ENCODE results near the gene IGSF8.
"Not testable (repeated sequence)": the region's sequence is repeated elsewhere in the genome, so short reads cannot be mapped to it uniquely, and the experiment has no call there.

IGSF8 gene

DNA sequence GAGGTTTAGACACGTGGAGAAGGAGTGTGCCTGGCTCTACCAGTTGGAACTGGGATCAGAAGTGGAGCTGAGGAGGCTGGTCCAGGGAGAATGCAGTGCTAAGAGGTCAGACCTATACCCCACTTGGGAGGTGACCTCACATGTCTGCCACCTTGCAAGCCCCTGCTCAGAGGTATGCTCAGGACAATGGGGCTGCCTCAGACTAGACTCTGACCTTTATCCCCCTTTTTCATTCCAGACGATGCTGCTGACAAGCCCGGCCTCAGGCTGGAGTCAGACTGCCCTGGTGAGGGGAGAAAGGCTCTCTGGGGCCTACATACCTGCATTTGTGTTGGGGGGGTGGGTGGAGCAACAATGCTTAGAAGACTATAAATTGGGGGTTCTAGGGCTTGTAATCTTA, 33.7 kb downstream of the IGSF8 start:
- no peak for DNase-seq (ENCODE audit: low spot score)

DNA sequence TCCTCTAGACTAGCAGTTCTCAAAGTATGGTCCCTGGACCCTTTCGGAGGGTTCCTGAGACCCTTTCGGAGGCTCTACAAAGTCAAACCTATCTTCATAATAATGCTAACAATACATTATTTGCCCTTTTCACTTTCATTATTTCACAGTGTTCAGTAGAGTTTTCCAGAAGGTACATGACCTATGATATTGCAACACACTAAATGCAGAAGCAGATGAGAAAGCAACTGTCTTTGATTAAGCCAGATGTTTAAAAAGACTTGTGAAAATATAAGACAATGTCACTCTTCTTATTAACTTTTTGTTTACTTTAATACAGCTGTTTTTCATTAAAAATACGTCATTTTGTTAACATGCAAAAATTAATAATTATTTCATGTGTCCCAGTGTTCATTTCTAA, 34.3 kb downstream of the IGSF8 start:
- DNase-seq (ENCODE audit: low spot score): no peak

DNA sequence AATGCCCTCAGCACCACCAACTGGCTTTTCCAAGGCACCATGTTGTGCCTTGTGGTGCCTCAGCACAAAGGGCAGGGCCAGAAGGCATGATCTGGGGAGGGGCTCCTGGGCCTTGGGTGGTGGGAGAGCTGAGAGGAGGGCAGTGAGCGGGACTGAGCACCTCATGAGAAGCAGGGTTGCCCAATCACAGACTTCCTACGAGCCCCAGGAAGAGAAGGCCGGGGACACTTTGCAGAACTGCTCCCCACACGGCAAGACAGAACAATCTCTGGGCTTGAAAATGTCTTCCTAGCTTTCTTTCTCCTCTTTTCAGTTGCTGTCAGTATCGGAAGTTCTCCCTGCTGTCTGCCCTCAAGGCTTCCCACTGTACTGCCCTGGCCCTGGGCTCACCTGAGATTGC, 35.2 kb downstream of the IGSF8 start:
- no peak for DNase-seq (ENCODE audit: low spot score)

DNA sequence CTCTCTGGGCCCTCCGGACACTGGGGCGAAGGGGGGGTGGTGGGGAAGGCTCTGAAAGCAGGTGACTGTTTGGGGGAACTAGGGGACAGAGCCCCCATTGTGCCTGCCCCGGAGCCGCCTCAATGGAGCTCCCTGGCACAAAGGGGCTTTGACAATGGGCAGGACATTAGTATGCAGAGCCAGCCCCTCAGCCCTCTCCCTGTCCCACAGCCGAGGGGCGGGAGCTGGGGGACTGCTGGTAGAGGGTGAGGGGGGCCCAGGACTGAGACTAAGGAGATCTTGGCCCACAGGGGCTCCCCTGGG, 36.2 kb downstream of the IGSF8 start:
- DNase-seq (ENCODE audit: low spot score): no peak

DNA sequence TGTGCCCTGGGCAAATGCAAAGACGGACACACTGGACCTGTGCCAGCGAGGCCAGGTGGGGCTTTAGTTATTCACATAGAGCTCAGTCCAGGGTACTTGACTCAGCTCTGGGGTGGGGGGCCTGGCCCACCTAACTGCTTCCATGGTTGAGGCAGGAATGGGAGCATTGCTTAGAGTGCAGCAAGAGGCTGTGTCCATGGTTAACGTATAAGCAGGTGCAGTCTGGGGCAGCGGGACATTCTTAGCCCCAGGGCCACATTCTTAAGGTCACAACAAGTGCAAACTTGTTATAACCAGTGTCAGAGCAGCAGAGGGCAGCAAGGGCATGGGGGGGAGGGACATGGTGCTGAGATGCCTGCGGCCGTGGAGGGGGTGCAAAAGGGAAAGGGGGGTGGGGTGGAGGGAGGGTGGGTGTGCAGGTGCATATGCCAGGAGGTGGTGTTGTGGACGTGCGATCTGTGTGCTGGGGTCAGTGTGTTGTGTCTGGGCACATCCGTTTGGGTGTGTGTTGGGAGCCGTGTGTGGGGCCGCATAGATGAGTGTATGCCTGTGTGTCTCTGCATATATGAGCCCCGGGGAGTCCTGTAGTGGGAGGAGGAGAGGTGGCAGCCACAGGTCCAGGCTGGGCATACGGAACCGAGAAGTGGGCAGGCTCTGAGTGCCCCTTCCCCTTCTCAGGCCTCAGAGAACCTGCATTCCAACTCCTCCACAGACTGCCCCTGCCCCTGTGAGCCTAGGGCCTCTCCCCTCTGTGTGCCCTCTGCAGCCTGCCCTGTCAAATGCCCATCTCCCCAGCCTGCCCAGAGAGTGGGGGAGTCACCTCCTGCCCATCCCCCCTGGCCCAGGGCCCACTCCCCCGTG, 36.8 kb downstream of the IGSF8 start:
- DNase-seq (ENCODE audit: low spot score): no peak

DNA sequence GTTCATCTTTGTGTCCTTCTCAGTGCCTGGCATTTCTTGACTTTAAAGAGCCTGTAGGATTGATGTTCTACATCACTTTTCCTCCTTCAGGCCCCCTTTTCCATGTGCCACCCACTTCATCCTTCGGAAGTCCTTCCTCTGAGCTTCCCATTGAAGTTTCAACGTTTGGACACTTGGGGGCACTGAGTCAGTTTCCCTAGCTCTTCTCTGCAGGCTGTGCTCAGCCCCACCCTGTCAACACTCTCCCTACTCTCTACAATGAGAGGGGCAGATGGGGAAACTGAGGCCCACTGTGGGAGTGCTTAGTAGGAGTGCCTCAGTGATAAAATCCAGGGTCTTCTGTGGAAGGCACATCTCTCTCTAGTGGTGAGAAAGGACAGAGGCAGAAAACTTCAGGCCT, 40.3 kb downstream of the IGSF8 start:
- DNase-seq (ENCODE audit: low spot score): no peak

DNA sequence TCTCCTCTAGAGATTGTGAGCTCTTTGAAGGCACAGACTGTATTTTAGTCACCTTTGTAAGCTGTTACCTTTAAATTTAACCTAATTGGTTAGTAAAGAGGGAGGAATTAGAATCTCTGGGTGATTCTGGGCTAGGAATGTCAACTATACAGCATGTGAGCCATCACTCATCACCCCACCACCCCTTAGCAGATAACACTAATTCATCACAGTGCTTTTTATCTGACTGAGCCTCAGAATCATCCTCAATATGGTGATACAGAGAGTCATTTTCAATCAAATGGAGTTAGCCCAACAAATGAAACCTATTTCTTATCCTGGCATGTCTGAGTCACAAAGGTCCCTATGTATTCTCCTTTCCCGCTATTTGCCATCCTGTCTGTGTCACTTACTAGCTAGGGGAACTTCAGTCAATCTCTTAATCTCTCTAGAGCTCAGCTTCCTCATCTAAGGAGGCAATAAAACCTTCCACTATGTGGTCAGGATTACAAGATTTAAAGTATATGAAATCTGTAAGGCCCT, 41.7 kb downstream of the IGSF8 start:
- DNase-seq (ENCODE audit: low spot score): no peak

DNA sequence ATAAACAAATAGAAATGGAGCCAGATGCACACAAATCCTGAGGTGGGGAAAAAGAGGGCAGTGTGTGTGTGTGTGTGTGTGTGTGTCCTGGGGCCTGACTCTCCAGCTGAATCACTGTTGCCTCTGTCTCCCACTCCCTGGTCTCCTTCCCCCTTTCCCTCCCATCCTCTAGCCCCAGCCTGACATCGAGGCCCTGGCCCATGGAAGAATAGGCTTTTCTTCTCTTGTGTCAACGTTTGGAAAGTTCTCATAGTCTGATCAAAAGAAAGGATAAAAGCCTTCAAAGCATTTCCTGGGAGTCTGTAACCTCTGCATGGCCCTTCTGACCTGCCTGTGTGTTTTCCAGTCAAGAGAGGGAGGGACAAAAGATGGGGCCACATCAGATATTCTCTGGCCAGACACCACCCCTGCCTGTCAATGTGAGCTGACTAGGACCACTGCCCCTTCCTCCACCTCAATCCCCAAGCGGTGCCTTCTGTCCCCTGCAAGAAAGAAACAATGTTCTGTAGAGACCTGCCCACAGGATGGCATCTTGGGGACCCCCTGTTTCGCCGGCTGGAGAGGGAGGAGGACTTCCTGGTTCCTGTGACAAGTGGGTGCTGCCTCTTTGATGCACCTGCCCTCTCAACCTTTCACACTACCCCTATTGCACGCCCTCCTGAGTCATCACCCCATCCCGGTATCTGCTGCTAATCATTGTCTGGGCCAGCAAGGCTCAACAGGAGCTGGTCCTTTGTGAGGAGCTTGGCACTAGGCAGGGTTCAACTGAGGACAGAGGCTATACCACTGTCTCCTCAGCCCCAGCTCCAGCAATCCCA, 44.7 kb downstream of the IGSF8 start:
- no peak for DNase-seq (ENCODE audit: low spot score)

DNA sequence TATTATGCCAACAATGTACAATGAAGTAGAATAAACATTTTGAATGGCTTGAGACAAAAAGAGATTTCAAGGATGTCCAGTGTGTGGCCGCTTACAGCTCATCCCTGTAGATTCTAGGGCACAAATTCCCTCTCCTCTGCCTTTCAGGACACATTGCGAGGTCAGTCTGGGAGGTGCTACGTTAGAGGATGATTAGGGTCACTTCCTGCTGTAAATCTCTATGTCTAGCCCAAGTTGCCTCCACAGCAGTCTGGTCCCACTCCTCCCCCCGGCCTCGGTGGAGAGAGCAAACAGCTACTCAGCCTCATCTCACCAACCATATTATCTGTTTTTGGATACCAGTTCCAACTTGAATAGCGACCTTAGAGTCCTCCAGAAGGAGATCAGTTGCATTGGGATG, 45.5 kb downstream of the IGSF8 start:
- DNase-seq (ENCODE audit: low spot score): no peak

DNA sequence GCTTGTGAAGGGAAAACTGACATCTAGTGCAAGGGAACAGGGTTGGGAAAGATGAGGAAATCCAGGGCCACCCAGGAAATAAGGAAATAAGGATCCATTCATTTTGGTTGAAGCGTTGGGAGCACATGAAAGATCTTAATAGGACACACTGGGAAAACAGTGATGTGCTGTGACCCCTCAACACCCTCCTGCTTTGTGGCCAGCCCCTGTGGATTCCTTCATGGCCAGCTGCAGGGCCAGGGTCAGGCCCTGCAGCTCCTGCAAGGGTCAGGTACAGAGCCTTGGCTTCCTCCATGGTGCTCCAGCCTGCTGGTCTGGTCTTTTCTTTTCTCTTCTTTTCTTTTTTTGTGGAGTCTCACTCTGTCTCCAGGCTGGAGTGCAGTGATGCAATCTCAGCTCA, 47.8 kb downstream of the IGSF8 start:
- DNase-seq (ENCODE audit: low spot score): no peak

DNA sequence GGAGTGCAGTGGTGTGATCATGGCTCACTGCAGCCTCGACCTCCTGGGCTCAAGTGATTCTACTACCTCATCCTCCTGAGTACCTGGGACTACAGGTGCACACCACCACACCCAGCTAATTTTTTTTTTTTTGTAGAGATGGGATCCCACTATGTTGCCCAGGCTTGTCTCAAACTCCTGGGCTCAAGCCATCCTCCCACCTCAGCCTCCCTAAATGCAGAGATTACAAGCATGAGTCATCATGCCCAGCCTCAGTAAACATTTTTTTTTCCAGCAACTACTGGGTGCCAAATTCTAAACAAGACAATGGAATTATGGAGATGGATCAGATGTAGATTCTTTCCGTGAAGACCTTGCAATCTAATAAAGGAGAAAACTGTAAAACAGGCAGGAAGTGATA, 48.2 kb downstream of the IGSF8 start:
- not testable (repeated sequence) for DNase-seq (ENCODE audit: low spot score)

DNA sequence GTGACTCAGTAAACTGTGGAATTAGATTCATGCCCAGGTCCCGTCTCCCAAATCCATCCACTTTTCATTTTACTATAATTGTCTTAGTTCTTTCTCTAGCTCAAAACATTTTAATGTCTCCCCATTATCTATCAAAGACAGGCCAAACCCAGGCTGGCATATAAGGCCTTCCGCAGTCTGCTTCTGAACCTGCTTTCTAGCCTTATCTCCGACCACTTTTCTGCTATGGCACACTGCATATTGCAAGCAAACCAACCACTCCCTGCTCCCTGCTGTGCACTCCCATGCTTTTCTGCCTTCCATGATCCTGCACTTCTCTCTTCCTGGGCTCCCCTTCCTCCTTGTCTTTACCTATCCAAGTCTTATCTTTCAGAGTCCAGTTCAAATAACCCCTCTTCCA, 49.3 kb downstream of the IGSF8 start:
- no peak for DNase-seq (ENCODE audit: low spot score)

DNA sequence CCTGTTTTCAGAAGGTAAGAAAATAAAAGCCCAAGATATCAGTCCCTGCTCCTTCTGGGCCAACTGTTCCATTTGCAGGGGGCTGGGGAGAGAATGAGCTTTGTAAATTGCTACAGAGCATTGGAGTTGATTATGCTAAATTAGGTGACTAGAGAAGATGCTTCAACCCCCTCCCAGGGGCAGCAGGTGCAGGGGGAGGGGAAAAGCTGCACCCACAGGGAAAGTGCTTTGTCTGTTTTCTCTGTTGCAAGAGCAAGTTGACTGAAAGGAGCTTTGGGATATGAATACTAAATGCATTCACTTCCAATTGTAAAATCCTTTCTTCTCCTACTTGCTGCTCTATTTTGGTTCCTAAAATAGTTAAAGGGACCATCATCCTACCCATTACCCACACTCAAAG, 50.1 kb downstream of the IGSF8 start:
- DNase-seq (ENCODE audit: low spot score): no peak

DNA sequence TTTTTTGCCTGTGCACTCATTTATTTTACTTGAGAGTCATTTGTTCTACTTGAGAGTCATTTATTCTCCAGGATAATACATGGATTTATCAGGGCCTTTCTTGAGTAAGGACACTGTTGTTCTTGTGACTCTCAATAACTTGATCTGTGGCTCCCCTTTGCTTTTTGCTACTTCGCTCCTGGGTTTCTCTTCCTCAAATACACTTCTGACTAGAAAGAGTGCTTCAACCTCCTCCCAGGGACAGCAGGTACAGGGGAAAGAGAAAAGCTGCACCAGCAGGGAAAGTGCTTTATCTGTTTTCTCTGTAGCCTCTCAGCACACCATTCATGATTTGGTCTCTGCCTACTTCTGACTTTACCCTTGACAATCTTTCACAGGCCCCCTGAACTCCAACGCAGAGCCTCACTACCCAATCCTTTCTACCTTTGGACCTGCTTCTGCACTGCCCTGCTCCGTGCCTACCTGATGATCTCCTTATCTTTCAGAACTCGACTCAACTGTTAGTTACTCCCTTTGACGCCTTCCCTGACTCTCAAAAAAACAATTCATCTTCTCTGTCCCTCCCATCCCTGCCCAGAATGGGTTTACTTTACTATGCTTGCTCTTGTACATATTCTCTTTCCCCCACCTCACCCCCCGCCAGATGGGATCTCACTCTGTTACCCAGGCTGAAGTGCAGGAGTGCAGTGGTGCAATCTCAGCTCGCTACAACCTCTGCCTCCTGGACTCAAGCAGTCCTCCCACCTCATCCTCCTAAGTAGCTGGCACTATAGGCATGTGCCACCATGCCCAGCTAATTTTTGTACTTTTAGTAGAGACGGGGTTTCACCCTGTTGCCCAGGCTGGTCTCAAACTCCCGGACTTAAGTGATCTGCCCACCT, 51.1 kb downstream of the IGSF8 start:
- DNase-seq (ENCODE audit: low spot score): peak; percentile 26

DNA sequence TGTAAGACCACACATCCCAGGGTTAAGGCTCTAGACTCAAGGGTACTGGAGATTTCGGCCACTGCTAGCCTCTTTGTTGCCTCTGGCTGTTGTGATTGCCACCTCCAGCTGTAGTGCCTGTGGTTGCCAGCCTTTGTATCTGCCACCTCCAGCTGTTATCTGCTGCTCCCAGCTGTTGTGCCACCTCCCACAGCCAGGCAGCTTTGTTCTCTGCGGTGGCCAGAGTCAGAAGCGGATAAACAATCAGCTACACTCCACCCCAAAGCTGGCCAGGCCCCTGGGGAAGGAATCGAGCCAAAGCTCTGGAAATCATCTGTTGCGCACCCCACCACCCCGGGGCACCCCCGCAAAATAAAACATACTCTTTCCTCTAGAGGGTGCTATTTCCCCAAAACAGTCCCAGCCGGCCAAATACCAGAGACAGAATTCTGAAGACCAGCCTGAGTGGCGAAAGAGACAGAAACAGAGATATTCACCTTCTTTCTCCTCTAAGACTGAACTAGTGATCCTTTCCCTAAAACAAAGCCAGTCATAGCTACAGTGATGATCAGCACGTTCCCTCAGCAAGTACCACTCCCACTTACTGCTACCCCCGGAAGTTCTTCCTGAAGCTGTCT, 51.8 kb downstream of the IGSF8 start:
- peak; percentile 70 for DNase-seq (ENCODE audit: low spot score)

DNA sequence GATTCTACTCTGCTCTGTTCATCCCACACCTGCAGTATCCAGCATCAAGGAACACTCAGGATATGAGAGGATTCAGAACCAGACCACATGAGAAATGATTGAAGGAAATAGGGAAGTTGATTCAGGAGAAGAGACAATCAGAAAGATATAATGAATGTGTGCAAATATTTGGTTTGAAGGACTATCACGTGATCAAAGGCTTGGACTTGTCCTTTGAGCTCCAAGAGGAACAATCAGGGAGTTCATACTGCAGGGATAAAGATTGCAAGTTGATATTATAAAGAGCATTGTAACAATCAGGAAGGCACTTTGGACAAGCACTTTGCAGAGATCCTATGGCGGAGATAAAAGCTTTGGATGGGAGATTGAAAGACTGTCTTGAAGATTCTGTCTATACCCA, 52.8 kb downstream of the IGSF8 start:
- no peak for DNase-seq (ENCODE audit: low spot score)

DNA sequence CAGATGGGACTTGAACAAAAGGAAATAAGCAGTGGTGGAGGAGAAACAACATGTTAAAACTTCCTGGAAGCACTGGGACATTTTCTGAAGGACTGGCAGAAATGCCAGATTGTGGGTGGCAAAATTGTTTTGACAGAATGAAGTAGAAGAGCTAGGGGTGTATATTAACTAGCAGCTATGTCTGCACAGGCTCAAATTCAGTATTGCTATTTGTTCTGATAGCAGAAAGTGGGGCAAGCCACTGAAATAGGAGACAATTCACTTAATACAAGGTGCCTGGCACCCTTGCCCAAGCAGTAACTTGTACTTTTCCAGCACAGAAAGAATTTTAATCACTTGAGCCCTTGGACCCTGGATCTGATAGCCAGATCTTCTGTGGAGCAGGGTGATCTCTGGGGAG, 54.9 kb downstream of the IGSF8 start:
- no peak for DNase-seq (ENCODE audit: low spot score)
